Mucosa of descending colon (tissue), 3 donors: ENCODE measurements around the gene KCNC3. TPM values are rescaled to one million over a fixed set of nuclear protein-coding genes. Genes with fewer than 3 reads are reported as not detected.
A peak's percentile ranks its signal among the peaks of the same experiment; 100 is the strongest.

Source experiments
- ATAC-seq: fragments of 200-7000 bp; cut with Tn5 transposase; one replicate; pipeline ENCODE4 v1.9.1; 2020; ENCODE audit warnings: mild to moderate bottlenecking, moderate library complexity
- DNase-seq, 3 donors: peaks; one replicate each; pipeline ENCODE4 v3.0.0-alpha.2; 2020
- H3K36me3 ChIP-seq: fragments of 200-600 bp; one replicate; pipeline ENCODE4 v1.8.0; 2021; ENCODE audit warnings: low read depth, mild to moderate bottlenecking
- H3K4me1 ChIP-seq: fragments of 200-600 bp; one replicate; pipeline ENCODE4 v1.8.0; 2021; ENCODE audit warnings: low read depth, mild to moderate bottlenecking
- H3K4me3 ChIP-seq: fragments of 200-600 bp; one replicate; pipeline ENCODE4 v1.8.0; 2021; ENCODE audit warnings: mild to moderate bottlenecking
- H3K9me3 ChIP-seq: fragments of 200-600 bp; one replicate; pipeline ENCODE4 v1.8.0; 2021; ENCODE audit warnings: mild to moderate bottlenecking
- intact Hi-C, 2 donors: fragments of 100-400 bp; cut with DNase I in 1 of 2; cut with micrococcal nuclease in 1 of 2; formaldehyde crosslinking; loops; one replicate each; pipeline versions ENCODE4 v1.11.0 to v1.11.1; 2022; cut with DNase I, micrococcal nuclease
- total RNA-seq, 3 donors: library from RNA; stranded (reverse); fragmentation: NEBNext Ultra II Directional in 2 of 3; extraction: Animal tissue kit (Norgen Biotek cat#: 25700) in 2 of 3; gene quantifications; one replicate each; pipeline versions ENCODE4 v1.2.1 to v1.2.4, GENCODE V29; 2021 to 2023
- TF ChIP-seq, protein P1 (sequence below): fragments of 200-600 bp; IDR thresholded peaks from one replicate; pipeline ENCODE4 v1.8.0; 2022; ENCODE audit warnings: antibody characterized with exemption, mild to moderate bottlenecking
- donor health status: DM: no; HTN: no; CAD: no; lungs with moderate emphysema.
- donor health status: DM: no; HTN: no; CAD: no.
- donor health status: DM: no; HTN: yes; CAD: no.

KCNC3 gene
- total RNA-seq, 3 donors from 2014 or later, result 0.49 to 1.5 (median 1.1) TPM

- DNase-seq, result no peak
- Histone ChIP-seq H3K36me3 (peaks cover 3% of the 10 kb centered on the region), H3K4me1 (no peaks in the 10 kb centered on the region), H3K4me3 (no peak overlapping the region), H3K9me3 (no peaks in the 10 kb centered on the region)
- intact Hi-C loops, result no loop called here
- ATAC-seq, result no peak
- TF ChIP-seq, protein P1, sequence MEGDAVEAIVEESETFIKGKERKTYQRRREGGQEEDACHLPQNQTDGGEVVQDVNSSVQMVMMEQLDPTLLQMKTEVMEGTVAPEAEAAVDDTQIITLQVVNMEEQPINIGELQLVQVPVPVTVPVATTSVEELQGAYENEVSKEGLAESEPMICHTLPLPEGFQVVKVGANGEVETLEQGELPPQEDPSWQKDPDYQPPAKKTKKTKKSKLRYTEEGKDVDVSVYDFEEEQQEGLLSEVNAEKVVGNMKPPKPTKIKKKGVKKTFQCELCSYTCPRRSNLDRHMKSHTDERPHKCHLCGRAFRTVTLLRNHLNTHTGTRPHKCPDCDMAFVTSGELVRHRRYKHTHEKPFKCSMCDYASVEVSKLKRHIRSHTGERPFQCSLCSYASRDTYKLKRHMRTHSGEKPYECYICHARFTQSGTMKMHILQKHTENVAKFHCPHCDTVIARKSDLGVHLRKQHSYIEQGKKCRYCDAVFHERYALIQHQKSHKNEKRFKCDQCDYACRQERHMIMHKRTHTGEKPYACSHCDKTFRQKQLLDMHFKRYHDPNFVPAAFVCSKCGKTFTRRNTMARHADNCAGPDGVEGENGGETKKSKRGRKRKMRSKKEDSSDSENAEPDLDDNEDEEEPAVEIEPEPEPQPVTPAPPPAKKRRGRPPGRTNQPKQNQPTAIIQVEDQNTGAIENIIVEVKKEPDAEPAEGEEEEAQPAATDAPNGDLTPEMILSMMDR, result no peak
Measured at GRCh38 chr19:50273821-50274220, 55.4 kb downstream of the KCNC3 start.

- ATAC-seq (peak; percentile 8), DNase-seq (no peak)
- H3K4me1 ChIP-seq, result no peaks in the 10 kb centered on the region
- intact Hi-C loops, result no loop called here
- H3K36me3 ChIP-seq, result peaks cover 7% of the 10 kb centered on the region
- H3K4me3 ChIP-seq, result no peak overlapping the region
- H3K9me3 ChIP-seq, result no peaks in the 10 kb centered on the region
- TF ChIP-seq, protein P1, result no peak
Measured at GRCh38 chr19:50272263-50272897, 56.8 kb downstream of the KCNC3 start.

DNA sequence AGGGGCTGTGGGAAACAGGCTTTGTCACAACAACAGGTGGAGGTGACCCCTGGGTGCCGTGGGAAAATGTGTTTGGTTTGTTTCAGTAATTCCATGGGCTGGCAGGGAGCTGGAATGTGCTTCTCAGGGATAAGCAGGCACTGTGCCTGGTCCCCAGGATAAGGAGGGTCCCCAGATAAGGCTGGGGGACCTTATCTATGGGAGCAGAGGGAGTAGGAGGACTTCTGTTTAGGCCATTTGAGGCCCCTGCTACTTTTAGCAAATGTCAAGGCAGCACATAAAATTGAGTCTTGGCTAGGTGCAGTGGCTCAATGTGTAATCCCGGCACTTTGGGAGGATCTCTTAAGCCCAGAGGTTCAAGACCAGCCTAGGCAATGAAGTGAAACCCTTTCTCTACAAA lies 59.5 kb downstream of the KCNC3 start:
- DNase-seq (no peak), ATAC-seq (no peak)
- peaks cover 7% of the 10 kb centered on the region for H3K36me3 ChIP-seq
- no peak overlapping the region for H3K4me3 ChIP-seq
- no peaks in the 10 kb centered on the region for H3K4me1 ChIP-seq
- intact Hi-C loops, result no loop called here
- TF ChIP-seq, protein P1, result no peak
- H3K9me3 ChIP-seq, result no peaks in the 10 kb centered on the region

GRCh38 chr19:50268501-50268900 lies 60.7 kb downstream of the KCNC3 start:
- ATAC-seq, result no peak
- Histone ChIP-seq H3K4me1 (no peaks in the 10 kb centered on the region), H3K9me3 (no peaks in the 10 kb centered on the region), H3K36me3 (peaks cover 7% of the 10 kb centered on the region), H3K4me3 (no peak overlapping the region)
- TF ChIP-seq, protein P1, result no peak
- intact Hi-C loops, result no loop called here
- no peak for DNase-seq

GRCh38 chr19:50268041-50268440 lies 61.1 kb downstream of the KCNC3 start:
- H3K9me3 ChIP-seq, result no peaks in the 10 kb centered on the region
- no peak overlapping the region for H3K4me3 ChIP-seq
- ATAC-seq (no peak), DNase-seq (no peak)
- H3K4me1 ChIP-seq, result no peaks in the 10 kb centered on the region
- H3K36me3 ChIP-seq, result peaks cover 7% of the 10 kb centered on the region
- TF ChIP-seq, protein P1, result no peak
- intact Hi-C loops, result no loop called here

DNA sequence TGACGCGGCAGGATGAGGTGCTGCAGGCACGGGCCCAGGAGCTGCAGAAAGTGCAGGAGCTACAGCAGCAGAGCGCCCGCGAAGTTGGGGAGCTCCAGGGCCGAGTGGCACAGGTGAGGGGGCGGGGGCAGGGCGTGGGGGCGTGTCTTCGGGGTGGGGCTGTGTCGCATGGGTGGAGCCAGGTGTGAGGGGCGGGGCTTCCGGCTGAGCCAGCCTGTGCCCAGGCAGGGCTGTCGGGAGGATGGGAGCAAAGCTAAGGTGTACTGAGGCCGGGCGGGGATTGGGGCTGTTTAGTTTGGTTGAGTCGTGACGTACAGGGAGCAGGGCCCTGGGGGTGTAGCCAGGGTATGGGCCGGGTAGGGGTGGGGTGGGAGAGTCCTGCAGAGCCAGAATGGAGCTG lies 62.3 kb downstream of the KCNC3 start:
- no peak overlapping the region for H3K4me3 ChIP-seq

More for the DNA sequence above, 62.3 kb downstream of the KCNC3 start:
- Histone ChIP-seq H3K36me3 (peaks cover 4% of the 10 kb centered on the region), H3K4me1 (no peaks in the 10 kb centered on the region), H3K9me3 (no peaks in the 10 kb centered on the region)
- intact Hi-C loops, result no loop called here
- DNase-seq (peak; percentile 63 to 71 (median 66)), ATAC-seq (peak; percentile 89)
- TF ChIP-seq, protein P1, result no peak
